ENCODE results near the gene CROCC2. TPM values are rescaled to one million over a fixed set of nuclear protein-coding genes. Genes with fewer than 3 reads are reported as not detected.

CROCC2 gene
- total and polyA plus RNA-seq, 2 of the 13 experiments (the other 11 are each of a cell fraction or from before 2014, with no cell fraction given): not detected

DNA sequence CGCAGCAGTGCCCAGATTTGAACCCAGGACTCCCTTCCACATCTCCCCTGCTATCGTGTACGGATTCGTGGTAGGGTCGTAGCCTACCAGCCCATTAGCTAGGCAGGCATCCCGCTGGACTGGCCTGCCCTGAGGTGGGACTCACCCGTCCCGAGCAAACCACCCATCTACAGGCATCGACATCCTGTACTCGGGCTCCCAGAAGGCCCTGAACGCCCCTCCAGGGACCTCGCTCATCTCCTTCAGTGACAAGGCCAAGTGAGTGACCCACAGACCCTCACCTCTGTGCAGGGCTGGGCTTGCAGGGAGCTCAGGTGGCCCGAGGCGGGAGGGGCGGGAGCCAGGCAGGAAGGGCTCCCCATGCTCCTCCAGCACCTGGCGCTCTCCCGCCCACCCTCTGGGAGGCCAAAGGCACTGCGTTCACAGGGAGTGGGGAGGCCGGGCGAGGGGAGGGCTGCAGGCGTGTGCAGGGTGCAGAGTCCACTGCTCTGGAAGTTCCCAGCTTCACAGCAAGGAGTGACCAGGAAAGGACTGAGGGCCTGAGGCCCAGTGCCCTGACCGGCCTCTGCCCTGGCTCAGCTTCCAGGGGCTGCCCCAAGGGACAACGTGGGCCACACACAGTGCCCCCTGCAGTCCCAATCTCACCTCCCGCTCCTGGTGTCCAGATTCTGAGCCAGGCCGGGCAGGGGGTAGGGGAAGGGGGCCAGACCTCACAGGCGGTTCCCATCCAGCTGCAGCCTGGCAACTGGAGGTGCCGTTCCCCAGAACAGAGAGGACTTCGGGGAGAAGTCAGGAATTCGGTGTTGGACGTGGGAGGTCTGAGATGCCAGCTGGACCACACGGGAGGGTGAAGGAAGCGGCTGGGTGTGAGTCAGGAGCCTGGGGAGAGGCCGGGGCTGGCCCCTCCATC, 32.1 kb upstream of the CROCC2 start (continued):
- TF ChIP-seq, protein P1, sequence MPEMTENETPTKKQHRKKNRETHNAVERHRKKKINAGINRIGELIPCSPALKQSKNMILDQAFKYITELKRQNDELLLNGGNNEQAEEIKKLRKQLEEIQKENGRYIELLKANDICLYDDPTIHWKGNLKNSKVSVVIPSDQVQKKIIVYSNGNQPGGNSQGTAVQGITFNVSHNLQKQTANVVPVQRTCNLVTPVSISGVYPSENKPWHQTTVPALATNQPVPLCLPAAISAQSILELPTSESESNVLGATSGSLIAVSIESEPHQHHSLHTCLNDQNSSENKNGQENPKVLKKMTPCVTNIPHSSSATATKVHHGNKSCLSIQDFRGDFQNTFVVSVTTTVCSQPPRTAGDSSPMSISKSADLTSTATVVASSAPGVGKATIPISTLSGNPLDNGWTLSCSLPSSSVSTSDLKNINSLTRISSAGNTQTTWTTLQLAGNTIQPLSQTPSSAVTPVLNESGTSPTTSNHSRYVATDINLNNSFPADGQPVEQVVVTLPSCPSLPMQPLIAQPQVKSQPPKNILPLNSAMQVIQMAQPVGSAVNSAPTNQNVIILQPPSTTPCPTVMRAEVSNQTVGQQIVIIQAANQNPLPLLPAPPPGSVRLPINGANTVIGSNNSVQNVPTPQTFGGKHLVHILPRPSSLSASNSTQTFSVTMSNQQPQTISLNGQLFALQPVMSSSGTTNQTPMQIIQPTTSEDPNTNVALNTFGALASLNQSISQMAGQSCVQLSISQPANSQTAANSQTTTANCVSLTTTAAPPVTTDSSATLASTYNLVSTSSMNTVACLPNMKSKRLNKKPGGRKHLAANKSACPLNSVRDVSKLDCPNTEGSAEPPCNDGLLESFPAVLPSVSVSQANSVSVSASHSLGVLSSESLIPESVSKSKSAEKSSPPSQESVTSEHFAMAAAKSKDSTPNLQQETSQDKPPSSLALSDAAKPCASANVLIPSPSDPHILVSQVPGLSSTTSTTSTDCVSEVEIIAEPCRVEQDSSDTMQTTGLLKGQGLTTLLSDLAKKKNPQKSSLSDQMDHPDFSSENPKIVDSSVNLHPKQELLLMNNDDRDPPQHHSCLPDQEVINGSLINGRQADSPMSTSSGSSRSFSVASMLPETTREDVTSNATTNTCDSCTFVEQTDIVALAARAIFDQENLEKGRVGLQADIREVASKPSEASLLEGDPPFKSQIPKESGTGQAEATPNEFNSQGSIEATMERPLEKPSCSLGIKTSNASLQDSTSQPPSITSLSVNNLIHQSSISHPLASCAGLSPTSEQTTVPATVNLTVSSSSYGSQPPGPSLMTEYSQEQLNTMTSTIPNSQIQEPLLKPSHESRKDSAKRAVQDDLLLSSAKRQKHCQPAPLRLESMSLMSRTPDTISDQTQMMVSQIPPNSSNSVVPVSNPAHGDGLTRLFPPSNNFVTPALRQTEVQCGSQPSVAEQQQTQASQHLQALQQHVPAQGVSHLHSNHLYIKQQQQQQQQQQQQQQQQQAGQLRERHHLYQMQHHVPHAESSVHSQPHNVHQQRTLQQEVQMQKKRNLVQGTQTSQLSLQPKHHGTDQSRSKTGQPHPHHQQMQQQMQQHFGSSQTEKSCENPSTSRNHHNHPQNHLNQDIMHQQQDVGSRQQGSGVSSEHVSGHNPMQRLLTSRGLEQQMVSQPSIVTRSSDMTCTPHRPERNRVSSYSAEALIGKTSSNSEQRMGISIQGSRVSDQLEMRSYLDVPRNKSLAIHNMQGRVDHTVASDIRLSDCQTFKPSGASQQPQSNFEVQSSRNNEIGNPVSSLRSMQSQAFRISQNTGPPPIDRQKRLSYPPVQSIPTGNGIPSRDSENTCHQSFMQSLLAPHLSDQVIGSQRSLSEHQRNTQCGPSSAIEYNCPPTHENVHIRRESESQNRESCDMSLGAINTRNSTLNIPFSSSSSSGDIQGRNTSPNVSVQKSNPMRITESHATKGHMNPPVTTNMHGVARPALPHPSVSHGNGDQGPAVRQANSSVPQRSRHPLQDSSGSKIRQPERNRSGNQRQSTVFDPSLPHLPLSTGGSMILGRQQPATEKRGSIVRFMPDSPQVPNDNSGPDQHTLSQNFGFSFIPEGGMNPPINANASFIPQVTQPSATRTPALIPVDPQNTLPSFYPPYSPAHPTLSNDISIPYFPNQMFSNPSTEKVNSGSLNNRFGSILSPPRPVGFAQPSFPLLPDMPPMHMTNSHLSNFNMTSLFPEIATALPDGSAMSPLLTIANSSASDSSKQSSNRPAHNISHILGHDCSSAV (CRISPR knock-in tag; IDR thresholded peaks at IDR 0.05; ENCODE audit: borderline replicate concordance): peak; percentile 89
- no peak for TF ChIP-seq CENPBD1 (CRISPR knock-in tag; IDR thresholded peaks at IDR 0.05; ENCODE audit: borderline replicate concordance, low read depth)
- TF ChIP-seq CHCHD3 (CRISPR knock-in tag; IDR thresholded peaks at IDR 0.05): 0 out of 2 replicates have a peak, but pooled peaks have one; percentile 28
- no peak for TF ChIP-seq ZNF841 (CRISPR knock-in tag; IDR thresholded peaks at IDR 0.05; ENCODE audit: borderline replicate concordance)
- TF ChIP-seq ZFP62 (CRISPR knock-in tag; IDR thresholded peaks at IDR 0.05): no peak
- peak; percentile 95; the same call in 1 of the 2 replicates for TF ChIP-seq HDAC2 (CRISPR knock-in tag; IDR thresholded peaks at IDR 0.05)
- no peak for TF ChIP-seq HNRNPUL1 (IDR thresholded peaks at IDR 0.05; ENCODE audit: low read depth, low read length)
- peak; percentile 99 for TF ChIP-seq ZFX (CRISPR knock-in tag; IDR thresholded peaks at IDR 0.05; ENCODE audit: low read depth)
- TF ChIP-seq, protein P2, sequence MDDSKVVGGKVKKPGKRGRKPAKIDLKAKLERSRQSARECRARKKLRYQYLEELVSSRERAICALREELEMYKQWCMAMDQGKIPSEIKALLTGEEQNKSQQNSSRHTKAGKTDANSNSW (CRISPR knock-in tag; IDR thresholded peaks at IDR 0.05; ENCODE audit: borderline replicate concordance): no peak
- TF ChIP-seq ZFP82 (CRISPR knock-in tag; IDR thresholded peaks at IDR 0.05; ENCODE audit: borderline replicate concordance): peak; percentile 38; the same call in 1 of the 2 replicates
- no peak for TF ChIP-seq ATF1 (CRISPR knock-in tag; IDR thresholded peaks at IDR 0.05)
- TF ChIP-seq RFXAP (CRISPR knock-in tag; IDR thresholded peaks at IDR 0.05; ENCODE audit: borderline replicate concordance): peak; percentile 75; the same call in 1 of the 2 replicates
- no peak for TF ChIP-seq GPBP1L1 (CRISPR knock-in tag; IDR thresholded peaks at IDR 0.05)
- peak; percentile 86 for TF ChIP-seq RBFOX2 (IDR thresholded peaks at IDR 0.05; ENCODE audit: low read depth, low read length)
- TF ChIP-seq MXD1 (CRISPR knock-in tag; IDR thresholded peaks at IDR 0.05): peak; percentile 65; the same call in 1 of the 2 replicates
- peak; percentile 91 for TF ChIP-seq ZNF619 (CRISPR knock-in tag; IDR thresholded peaks at IDR 0.05)
- 0 out of 2 replicates have a peak, but pooled peaks have one; percentile 31 for TF ChIP-seq NFKBIZ (CRISPR knock-in tag; IDR thresholded peaks at IDR 0.05)
- TF ChIP-seq HNF4A (CRISPR knock-in tag; IDR thresholded peaks at IDR 0.05): peak; percentile 99

Measured in HepG2 (cell line).